Measurements from ENCODE around the gene HSFX3.
"Not testable (repeated sequence)": the region's sequence is repeated elsewhere in the genome, so short reads cannot be mapped to it uniquely, and the experiment has no call there.

DNA sequence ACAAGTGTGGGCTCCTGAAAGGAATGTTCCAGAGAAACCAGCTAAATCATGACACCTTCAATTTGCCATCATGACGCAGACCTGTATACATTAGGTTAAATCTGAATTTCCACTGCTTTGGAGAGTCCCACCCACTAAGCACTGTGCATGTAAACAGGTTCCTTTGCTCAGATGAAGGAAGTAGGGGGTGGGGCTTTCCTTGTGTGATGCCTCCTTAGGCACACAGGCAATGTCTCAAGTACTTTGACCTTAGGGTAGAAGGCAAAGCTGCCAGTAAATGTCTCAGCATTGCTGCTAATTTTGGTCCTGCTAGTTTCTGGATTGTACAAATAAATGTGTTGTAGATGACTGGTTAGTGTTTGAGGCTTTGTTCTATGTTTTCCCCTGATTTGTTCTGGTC is 2.8 kb downstream of the HSFX3 start:
- TF ChIP-seq, protein P1, sequence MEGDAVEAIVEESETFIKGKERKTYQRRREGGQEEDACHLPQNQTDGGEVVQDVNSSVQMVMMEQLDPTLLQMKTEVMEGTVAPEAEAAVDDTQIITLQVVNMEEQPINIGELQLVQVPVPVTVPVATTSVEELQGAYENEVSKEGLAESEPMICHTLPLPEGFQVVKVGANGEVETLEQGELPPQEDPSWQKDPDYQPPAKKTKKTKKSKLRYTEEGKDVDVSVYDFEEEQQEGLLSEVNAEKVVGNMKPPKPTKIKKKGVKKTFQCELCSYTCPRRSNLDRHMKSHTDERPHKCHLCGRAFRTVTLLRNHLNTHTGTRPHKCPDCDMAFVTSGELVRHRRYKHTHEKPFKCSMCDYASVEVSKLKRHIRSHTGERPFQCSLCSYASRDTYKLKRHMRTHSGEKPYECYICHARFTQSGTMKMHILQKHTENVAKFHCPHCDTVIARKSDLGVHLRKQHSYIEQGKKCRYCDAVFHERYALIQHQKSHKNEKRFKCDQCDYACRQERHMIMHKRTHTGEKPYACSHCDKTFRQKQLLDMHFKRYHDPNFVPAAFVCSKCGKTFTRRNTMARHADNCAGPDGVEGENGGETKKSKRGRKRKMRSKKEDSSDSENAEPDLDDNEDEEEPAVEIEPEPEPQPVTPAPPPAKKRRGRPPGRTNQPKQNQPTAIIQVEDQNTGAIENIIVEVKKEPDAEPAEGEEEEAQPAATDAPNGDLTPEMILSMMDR (IDR thresholded peaks at IDR 0.05): not testable (repeated sequence)
- TF ChIP-seq POLR2A (IDR thresholded peaks at IDR 0.05): not testable (repeated sequence)
